Activated CD4-positive, alpha-beta T cell treated with anti-CD3 and anti-CD28 coated beads for 24 hours (primary cell): ENCODE data around the gene CCDC74A.
"Not testable (repeated sequence)": the region's sequence is repeated elsewhere in the genome, so short reads cannot be mapped to it uniquely, and the experiment has no call there.

Experiments used
- DNase-seq, 2 donors: peaks; one replicate each; pipeline ENCODE4 v3.0.0-alpha.2; 2020; ENCODE audit warnings: low read depth in 2 of 2

The CCDC74A gene

GRCh38 chr2:131528981-131529863, 1.5 kb downstream of the CCDC74A start:
- not testable (repeated sequence) for DNase-seq

DNA sequence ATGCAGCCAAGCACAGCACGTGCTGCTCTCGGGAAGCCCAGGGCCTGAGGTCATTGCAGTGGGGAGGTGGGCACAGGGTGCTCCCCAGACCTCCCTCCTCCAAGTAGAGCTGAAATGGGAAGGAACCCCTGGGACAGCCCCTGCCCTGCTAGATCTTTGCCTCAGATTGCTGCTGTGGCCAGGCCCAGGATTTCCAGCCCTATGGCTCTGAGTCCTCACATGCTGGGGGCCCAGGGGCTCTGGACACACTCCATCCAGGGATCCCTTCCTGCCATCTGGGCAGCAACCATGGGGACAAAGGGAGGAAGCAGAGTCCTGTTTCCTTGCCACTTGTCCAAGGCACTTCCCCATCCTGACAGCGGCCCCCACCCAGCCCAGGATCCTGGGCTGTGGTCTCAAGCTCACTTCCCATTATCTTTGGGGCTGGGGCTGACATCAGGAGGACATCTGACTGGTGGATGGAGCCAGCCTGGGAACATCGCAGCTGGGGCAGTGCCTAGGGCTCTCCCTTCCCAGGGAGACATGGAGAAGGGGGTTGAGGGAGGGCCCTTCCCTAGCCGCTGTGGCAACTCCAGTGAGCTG, 2.3 kb downstream of the CCDC74A start:
- not testable (repeated sequence) for DNase-seq

DNA sequence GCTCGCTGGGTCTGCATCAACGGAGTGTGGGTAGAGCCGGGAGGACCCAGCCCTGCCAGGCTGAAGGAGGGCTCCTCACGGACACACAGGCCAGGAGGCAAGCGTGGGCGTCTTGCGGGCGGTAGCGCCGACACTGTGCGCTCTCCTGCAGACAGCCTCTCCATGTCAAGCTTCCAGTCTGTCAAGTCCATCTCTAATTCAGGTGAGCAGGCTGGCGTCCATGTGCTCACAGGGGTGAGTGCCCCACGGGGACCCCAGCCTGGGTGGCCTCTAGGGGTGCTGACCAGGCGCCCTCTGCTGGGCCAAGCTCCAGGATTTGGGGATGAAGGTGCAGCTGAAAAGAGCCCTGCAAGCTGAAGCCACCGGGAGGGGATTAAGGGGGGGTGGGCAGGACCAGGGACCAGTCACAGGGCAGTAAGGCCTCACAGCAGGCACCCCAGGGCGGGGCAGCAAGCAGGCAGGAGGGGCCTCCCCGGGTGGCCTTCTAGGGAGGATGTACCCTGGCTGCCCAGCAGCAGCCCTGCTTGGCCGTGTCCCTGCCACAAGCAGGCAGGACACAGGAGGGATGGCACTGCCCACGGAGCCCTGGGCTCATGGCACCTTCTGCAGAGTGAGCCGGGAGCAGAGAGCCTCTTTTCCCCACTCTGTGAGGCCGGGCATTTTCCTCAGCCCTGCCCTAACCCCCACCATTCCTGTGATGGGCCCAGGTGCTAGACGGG, 3.1 kb downstream of the CCDC74A start:
- DNase-seq: not testable (repeated sequence)

GRCh38 chr2:131531547-131532185, 4.0 kb downstream of the CCDC74A start:
- not testable (repeated sequence) for DNase-seq

DNA sequence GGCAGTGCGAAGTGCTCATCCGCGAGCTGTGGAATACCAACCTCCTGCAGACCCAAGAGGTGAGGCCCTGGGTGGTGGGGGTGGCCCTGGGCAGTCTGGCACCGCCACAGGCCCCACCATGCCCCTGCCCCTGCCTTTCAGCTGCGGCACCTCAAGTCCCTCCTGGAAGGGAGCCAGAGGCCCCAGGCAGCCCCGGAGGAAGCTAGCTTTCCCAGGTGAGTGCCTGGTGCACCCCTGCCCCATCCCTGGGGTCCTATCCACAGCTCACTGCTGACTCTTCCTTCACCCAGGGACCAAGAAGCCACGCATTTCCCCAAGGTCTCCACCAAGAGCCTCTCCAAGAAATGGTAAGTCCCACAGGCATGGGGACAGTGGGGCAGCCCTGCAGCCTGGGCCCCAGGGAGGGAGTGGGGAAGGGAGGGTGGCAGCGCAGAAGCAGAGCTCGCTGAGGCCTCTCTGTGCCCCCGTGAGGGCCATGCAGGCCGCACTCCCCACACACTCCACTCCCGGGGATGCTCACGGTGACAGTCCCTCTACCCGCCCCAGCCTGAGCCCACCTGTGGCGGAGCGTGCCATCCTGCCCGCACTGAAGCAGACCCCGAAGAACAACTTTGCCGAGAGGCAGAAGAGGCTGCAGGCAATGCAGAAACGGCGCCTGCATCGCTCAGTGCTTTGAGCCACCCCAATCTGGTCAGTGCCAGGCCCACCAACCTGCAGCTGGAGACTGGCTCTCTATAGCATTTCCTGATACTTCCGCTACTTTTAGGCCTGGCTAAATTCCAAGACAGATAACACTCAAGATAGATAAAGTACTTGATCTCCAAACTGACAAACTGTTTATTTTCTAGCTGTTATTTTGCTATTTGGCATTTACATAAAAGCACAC, 5.3 kb downstream of the CCDC74A start:
- DNase-seq: not testable (repeated sequence)

- DNase-seq: not testable (repeated sequence)
Measured at GRCh38 chr2:131533609-131534316, 6.1 kb downstream of the CCDC74A start.

GRCh38 chr2:131534317-131534672, 6.6 kb downstream of the CCDC74A start:
- not testable (repeated sequence) for DNase-seq

- not testable (repeated sequence) for DNase-seq
Measured at GRCh38 chr2:131534965-131535364, 7.3 kb downstream of the CCDC74A start.

- DNase-seq: no peak
Measured at GRCh38 chr2:131535526-131535925, 7.8 kb downstream of the CCDC74A start.

GRCh38 chr2:131535951-131536826, 8.5 kb downstream of the CCDC74A start:
- DNase-seq: not testable (repeated sequence)

GRCh38 chr2:131536841-131537240, 9.2 kb downstream of the CCDC74A start:
- not testable (repeated sequence) for DNase-seq

DNA sequence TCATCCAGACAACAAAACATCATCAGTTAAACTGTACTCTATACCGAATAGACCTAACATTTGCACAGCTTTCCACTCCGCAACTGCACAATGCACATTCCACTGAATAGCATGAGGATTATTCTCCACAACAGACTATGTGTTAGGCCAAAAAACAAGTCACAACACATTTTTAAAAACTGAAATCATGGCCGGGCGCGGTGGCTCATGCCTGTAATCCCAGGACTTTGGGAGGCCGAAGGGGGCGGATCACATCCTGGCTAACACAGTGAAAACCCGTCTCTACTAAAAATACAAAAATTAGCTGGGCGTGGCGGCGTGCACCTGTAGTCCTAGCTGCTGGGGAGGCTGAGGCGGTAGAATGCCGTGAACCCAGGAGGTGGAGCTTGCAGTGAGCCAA, 11.2 kb downstream of the CCDC74A start:
- not testable (repeated sequence) for DNase-seq

GRCh38 chr2:131542438-131543384, 15.0 kb downstream of the CCDC74A start:
- no peak for DNase-seq

GRCh38 chr2:131543385-131543891, 15.8 kb downstream of the CCDC74A start:
- no peak for DNase-seq

DNA sequence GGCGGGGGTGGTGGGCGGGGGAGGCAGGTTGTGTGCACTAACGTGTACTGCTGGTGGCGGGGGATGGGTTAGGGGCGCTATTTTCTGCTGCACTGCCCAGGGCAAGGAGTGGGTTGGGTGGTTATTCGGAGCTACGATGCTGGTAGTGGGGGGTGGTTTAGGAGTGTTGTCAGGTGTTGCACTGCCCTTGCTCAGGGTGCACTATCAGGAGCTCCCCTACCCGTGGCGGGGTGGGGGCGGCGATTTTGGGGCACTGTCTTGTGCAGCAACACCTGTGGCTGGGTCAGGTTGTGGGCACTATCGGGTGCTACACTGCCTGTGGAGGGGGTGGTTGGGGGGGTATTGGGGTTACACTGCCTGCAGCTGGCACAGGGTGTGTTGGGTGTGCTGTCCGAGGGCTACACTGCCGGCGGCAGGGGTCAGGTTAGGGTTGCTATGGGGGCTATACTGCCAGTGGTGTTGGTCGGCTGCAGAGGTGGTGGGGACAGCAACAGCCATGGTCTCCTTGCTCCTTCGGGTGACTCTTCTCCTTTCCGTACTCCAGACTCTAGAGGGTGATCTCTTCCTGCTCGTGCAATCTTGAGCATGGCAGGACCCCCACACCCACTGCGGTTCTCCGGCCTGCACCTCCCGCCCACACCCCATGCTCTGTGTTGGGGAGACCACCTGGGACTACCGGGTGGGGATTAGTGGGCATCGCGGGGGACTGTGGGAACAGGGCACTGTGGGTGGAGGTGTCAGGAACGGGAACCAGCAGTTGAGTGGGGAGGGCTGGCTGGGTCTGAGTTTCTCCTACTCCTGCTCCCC, 16.5 kb downstream of the CCDC74A start:
- DNase-seq: not testable (repeated sequence)

DNA sequence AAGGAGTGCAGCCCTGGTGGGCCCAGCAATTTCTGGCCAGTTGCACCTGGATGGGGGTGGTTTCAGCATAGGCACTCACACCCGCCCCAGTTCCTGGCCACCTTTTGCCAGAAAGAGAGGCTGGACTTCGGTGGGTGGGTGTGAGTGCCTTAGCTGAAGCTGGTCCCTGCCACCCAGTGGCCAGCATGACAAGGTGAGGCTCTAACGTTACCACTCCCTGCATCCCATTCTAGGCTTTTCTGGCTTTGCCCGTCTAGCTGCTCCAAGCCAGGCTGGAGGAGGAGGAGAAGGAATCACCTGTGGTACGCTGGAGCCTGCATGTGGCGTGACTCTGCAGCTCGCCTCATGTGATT, 17.1 kb downstream of the CCDC74A start:
- not testable (repeated sequence) for DNase-seq

DNA sequence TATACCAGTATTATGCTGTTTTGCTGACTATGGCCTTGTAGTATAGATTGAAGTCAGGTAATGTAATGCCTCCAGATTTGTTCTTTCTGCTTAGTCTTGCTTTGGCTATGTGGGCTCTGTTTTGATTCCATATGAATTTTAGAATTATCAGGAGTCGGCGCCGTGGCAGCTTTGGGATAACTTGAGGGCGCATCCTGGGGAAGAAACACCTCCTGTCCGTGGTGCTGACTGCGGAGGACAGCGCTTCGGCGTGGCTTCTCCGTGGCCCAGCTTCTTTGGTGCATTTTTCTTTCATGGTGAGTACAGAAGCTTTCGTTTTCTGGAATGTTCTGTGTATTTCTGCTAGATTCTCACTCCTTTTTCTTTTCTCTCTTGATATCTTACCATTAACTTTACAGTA, 25.2 kb downstream of the CCDC74A start:
- no peak for DNase-seq
